ENCODE measurements around the gene GMDS.

DNA sequence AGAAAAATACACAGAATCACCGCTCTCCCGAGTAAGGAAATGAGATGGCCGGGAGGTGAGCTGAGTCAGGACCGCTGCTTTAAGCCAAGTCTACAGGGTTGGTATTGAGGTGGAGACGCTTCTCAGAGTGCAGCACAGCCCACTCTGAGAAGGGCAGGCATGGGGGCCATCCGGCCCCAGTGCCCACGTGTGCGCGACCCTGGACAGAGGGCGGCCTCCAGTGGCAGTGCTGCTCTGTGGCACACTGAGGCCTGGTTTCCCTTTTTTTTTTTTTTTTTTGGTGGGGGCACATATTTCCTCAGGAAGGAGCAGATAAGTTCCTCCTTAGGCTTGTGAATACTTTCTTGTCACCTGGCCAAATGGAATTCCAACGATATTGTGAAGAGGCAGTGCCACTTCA is 546.9 kb downstream of the GMDS start:
- TF ChIP-seq CTCF (IDR thresholded peaks at IDR 0.05; ENCODE audit: control extremely low read depth in 1 of 3, insufficient read depth in 1 of 3, low read depth in 1 of 3, low read length in 3 of 3) (peak in 2 of 3 experiments; percentile 5 to 23; a peak in 1 of 4 replicates), TEAD4 (IDR thresholded peaks at IDR 0.05; ENCODE audit: low read depth, low read length) (no peak), EZH2 (IDR thresholded peaks at IDR 0.05; ENCODE audit: low read depth, low read length, severe bottlenecking) (no peak)
